ENCODE results near the gene SMARCC2. TPM values are rescaled to one million over a fixed set of nuclear protein-coding genes. Genes with fewer than 3 reads are reported as not detected.

The SMARCC2 gene
- total RNA-seq, 1 experiment from 2014 or later: 99.7 TPM

DNA sequence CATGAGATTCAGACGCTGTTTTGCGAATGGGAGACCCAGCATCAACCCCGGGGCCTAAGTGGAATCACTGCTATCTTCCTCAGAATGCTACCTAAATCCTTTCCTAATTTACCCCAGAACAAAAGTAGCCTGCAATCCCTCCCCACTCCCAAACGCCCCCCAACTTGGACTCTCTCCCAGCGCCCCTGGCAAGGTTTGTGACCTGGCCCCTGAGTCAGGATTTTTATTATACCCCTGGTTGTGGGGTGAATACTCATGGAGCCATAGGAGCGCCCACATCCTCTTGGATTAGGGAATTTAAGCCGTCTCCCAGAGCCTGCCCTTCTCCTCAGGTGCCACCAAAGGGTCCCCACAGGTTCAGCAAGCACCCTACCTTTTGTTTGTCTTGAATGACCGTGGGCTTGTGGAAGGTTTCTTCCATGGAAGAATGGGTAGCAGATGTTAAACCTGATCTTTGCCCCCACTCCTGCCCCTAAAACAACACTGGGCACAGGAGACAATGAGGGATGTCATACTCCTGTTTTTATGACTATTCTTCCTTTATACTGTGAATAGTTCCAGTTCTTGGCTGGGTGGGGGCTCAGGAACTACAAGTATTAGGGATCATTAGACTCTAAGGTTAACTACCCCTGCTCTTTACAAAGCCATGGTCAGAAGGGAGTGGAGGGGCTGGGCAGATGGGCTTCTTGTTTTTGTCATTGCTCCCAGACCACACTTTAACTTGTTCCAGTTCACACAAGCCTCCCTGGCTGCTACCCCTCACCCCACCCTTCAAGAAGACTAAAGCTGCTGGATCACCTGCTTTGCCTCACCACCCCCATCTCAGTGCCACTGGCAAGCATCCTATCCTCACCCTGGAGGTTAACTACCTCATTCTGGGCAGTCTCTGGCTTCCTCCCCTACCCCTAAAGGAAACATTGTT, 36.3 kb downstream of the SMARCC2 start:
- Histone ChIP-seq H3K36me3 (ENCODE audit: control insufficient read depth in 1 of 2, insufficient read depth in 2 of 2, low read length in 2 of 2) (no peaks in the 10 kb centered on the region; a peak in 1 of 4 replicates), H3K4me1 (ENCODE audit: control insufficient read depth in 1 of 2, insufficient read depth in 2 of 2, low read length in 2 of 2) (peaks cover 18 to 30% of the 10 kb centered on the region in 2 experiments), H3K9me2 (ENCODE audit: insufficient read depth) (no peaks in the 10 kb centered on the region), H3K79me2 (ENCODE audit: insufficient read depth, low read length) (no peaks in the 10 kb centered on the region; the same call in 1 of the 2 replicates), H3K27me3 (ENCODE audit: insufficient read depth, low read length) (no peaks in the 10 kb centered on the region), H3K9me3 (ENCODE audit: control insufficient read depth in 1 of 2, insufficient read depth in 1 of 2, low read depth in 1 of 2, low read length in 2 of 2) (no peaks in the 10 kb centered on the region), H3K9ac (ENCODE audit: low read length) (peak overlapping the region; percentile 80), H4K20me1 (ENCODE audit: insufficient read depth) (no peaks in the 10 kb centered on the region), H2AFZ (ENCODE audit: low read depth, low read length, poor library complexity, severe bottlenecking) (no peak overlapping the region), H3K27ac (ENCODE audit: low read depth, low read length) (peak overlapping the region; percentile 91), H3K4me2 (ENCODE audit: low read length) (peak overlapping the region; percentile 81), H3K4me3 (replicated peaks in 1 of 2; ENCODE audit: low read depth in 1 of 2, low read length in 2 of 2) (peak overlapping the region; percentile 68 to 71)
- ATAC-seq: no peak
- TF ChIP-seq SP1 (IDR thresholded peaks at IDR 0.05; ENCODE audit: low read depth) (no peak), JUND (IDR thresholded peaks at IDR 0.05) (no peak)
- intact Hi-C loops (cut with micrococcal nuclease): loop anchor here (2.0 kb wide), 1 partner anchor 24 kb away; the partner anchor contains the start of gene ESYT1
- ChIA-PET RAD21 (ENCODE audit: low non-redundant PET in 1 of 2, low total read pairs in 2 of 2, uncharacterized antibody in 2 of 2, unreplicated experiment in 2 of 2) (no interaction called here), POLR2A (no interaction called here), CTCF (no interaction called here)
- DNase-seq (ENCODE audit: low read depth, low spot score): no peak
- TSS peak; percentile 83 for BruUV-seq (replicated peaks)

GRCh38 chr12:56152132-56152755, 37.0 kb downstream of the SMARCC2 start, which contains the start of gene MYL6B:
TSS of gene MYL6B (plus strand) at chr12:56152587. CDS start at chr12:56153919, 1,332 bp downstream.
- ATAC-seq: peak; percentile 86

More at GRCh38 chr12:56152132-56152755, 37.0 kb downstream of the SMARCC2 start, which contains the start of gene MYL6B:
- Histone ChIP-seq H3K27me3 (ENCODE audit: insufficient read depth, low read length) (no peaks in the 10 kb centered on the region), H2AFZ (ENCODE audit: low read depth, low read length, poor library complexity, severe bottlenecking) (no peak within 1 kb of the TSS), H3K9me2 (ENCODE audit: insufficient read depth) (no peaks in the 10 kb centered on the region), H3K36me3 (ENCODE audit: control insufficient read depth in 1 of 2, insufficient read depth in 2 of 2, low read length in 2 of 2) (no peaks in the 10 kb centered on the region; a peak in 1 of 4 replicates), H3K4me1 (ENCODE audit: control insufficient read depth in 1 of 2, insufficient read depth in 2 of 2, low read length in 2 of 2) (peaks cover 15 to 24% of the 10 kb centered on the region in 2 experiments), H3K79me2 (ENCODE audit: insufficient read depth, low read length) (no peaks in the 10 kb centered on the region; the same call in 1 of the 2 replicates), H3K27ac (ENCODE audit: low read depth, low read length) (peak within 1 kb of the TSS; percentile 91), H3K9ac (ENCODE audit: low read length) (peak within 1 kb of the TSS; percentile 80), H3K4me3 (replicated peaks in 1 of 2; ENCODE audit: low read depth in 1 of 2, low read length in 2 of 2) (peak within 1 kb of the TSS; percentile 68 to 71), H4K20me1 (ENCODE audit: insufficient read depth) (no peaks in the 10 kb centered on the region), H3K9me3 (ENCODE audit: control insufficient read depth in 1 of 2, insufficient read depth in 1 of 2, low read depth in 1 of 2, low read length in 2 of 2) (no peaks in the 10 kb centered on the region), H3K4me2 (ENCODE audit: low read length) (peak within 1 kb of the TSS; percentile 81)
- ChIA-PET RAD21 (ENCODE audit: low non-redundant PET in 1 of 2, low total read pairs in 2 of 2, uncharacterized antibody in 2 of 2, unreplicated experiment in 2 of 2) (interaction anchor here in 1 of 2 experiments (1.3 kb wide), 1 partner anchor 24 kb away, joined by 3 read pairs; the partner anchor contains the start of gene ESYT1), POLR2A (interaction anchor here (1.0 to 1.9 kb wide), 4 partner anchors 24 to 48 kb away, joined by 3 to 18 read pairs (median 4); partner anchors contain the start of genes ESYT1, PA2G4 and SMARCC2), CTCF (interaction anchor here (1.0 to 1.4 kb wide), 3 partner anchors 10 to 34 kb away, joined by 3 to 7 read pairs (median 6); partner anchors contain the start of genes ESYT1 and ZC3H10)
- peak; percentile 63 for TF ChIP-seq ZBTB33 (IDR thresholded peaks at IDR 0.05; ENCODE audit: extremely low read depth, insufficient replicate concordance, low read length)
- TF ChIP-seq REST (IDR thresholded peaks at IDR 0.05; ENCODE audit: low read depth): no peak
- peak; percentile 87 for TF ChIP-seq YY1 (IDR thresholded peaks at IDR 0.05; ENCODE audit: extremely low read depth, insufficient replicate concordance, low read depth, low read length)
- no peak for TF ChIP-seq CEBPB (IDR thresholded peaks at IDR 0.05; ENCODE audit: low read depth)
- no peak for TF ChIP-seq ATF3 (IDR thresholded peaks at IDR 0.05)
- peak; percentile 81 for TF ChIP-seq POLR2AphosphoS5 (IDR thresholded peaks at IDR 0.05; ENCODE audit: low read depth, low read length)
- no TSS peak for BruUV-seq (replicated peaks)
- intact Hi-C loops (cut with micrococcal nuclease): loop anchor here (2.0 kb wide), 1 partner anchor 23 kb away; the partner anchor contains the start of gene ESYT1
- DNase-seq (ENCODE audit: low read depth, low spot score): peak; percentile 81
